OCI-LY1 (cell line): ENCODE data around the gene JPT2.

Source experiments
- EZH2 ChIP-seq: fragments of 200-600 bp; sonication (generic), shearing (Covaris generic); IDR thresholded peaks from 2 replicates; pipeline ENCODE4 v1.8.0; 2017; ENCODE audit warnings: borderline replicate concordance, mixed run types, mild to moderate bottlenecking, antibody characterized with exemption, low read length, moderate library complexity, mixed read lengths
- TF ChIP-seq, protein P1 (sequence below): fragments of 200-600 bp; sonication (generic), shearing (Covaris generic); IDR thresholded peaks from 2 replicates; pipeline ENCODE4 v1.5.1; 2017; ENCODE audit warnings: mild to moderate bottlenecking, antibody characterized with exemption, low read length, moderate library complexity, mixed read lengths

DNA sequence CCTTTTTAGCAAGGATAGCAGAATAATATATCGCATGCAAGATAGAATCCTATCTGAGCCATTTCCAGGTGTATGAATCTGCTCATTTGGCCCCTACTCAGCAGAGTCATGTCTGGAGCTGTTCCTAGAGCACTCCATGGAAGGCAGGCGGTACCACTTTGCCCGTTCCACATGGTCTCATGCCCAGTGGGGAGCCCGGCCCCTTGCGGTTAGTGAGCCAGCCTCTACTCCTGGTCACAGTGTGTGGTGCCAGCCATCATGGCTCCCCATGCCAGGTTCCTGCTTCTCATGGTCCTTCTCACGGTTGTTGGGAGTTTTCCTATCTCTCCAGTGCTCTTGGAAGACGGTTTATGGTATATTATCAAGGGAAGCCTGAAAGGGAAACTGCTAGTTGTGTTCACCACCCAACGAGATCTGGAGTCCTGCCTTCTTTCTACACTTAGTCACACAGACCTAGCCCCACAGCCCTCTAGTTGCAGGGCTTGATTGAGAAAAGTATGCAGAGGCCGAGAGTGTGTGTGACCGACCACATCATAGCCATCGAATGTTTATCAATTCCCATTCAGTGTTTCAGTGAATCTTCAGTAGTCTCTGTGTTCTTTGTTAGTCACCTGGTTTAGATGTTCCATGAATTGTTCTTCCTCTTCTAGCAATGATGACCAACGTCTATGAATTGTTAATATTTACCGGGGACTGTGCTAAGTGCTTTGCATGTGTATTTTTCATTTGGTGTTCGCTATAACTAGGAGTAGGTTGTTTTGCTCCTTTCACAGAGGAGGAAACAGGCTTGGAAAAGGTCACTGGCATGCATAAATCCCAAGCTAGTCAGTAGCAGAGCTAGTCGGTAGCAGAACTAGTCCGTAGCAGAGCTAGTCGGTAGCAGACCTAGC is 9.6 kb downstream of the JPT2 start:
- TF ChIP-seq, protein P1, sequence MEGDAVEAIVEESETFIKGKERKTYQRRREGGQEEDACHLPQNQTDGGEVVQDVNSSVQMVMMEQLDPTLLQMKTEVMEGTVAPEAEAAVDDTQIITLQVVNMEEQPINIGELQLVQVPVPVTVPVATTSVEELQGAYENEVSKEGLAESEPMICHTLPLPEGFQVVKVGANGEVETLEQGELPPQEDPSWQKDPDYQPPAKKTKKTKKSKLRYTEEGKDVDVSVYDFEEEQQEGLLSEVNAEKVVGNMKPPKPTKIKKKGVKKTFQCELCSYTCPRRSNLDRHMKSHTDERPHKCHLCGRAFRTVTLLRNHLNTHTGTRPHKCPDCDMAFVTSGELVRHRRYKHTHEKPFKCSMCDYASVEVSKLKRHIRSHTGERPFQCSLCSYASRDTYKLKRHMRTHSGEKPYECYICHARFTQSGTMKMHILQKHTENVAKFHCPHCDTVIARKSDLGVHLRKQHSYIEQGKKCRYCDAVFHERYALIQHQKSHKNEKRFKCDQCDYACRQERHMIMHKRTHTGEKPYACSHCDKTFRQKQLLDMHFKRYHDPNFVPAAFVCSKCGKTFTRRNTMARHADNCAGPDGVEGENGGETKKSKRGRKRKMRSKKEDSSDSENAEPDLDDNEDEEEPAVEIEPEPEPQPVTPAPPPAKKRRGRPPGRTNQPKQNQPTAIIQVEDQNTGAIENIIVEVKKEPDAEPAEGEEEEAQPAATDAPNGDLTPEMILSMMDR: no peak
- no peak for TF ChIP-seq EZH2
